Left kidney (tissue), 2 donors: ENCODE results near the gene CAPN1. TPM values are rescaled to one million over a fixed set of nuclear protein-coding genes. Genes with fewer than 3 reads are reported as not detected.

Experiments
- DNase-seq: peaks from one replicate; pipeline ENCODE4 v3.0.0-alpha.2; 2013
- polyA plus RNA-seq: library from polyadenylated mRNA; unstranded; fragments of 120-200 nt; gene quantifications from one replicate; pipeline ENCODE4 v1.2.1, GENCODE V29; 2013; ENCODE audit not compliant: insufficient read length

The CAPN1 gene
- polyA plus RNA-seq, 1 donor: 86.6 TPM

GRCh38 chr11:65260302-65260701 lies 78.6 kb downstream of the CAPN1 start:
- DNase-seq: no peak

- no peak for DNase-seq
These were observed 79.2 kb downstream of the CAPN1 start for GRCh38 chr11:65260756-65261590.

Other genes starting within 250 kb of the CAPN1 start
- gene GPHA2, start 246.0 kb upstream of the CAPN1 start, polyA plus RNA-seq: 2.6 TPM
- 0.88 TPM for gene MAJIN, start 209.8 kb upstream of the CAPN1 start, polyA plus RNA-seq
- 3.2 TPM for gene BATF2, start 185.0 kb upstream of the CAPN1 start, polyA plus RNA-seq
- gene ARL2, start 167.8 kb upstream of the CAPN1 start, polyA plus RNA-seq: 45.6 TPM
- 22.3 TPM for gene SNX15, start 154.5 kb upstream of the CAPN1 start, polyA plus RNA-seq
- 10.4 TPM for gene SAC3D1, start 140.7 kb upstream of the CAPN1 start, polyA plus RNA-seq
- 10.0 TPM for gene NAALADL1, start 123.4 kb upstream of the CAPN1 start, polyA plus RNA-seq
- 23.1 TPM for gene CDCA5, start 97.9 kb upstream of the CAPN1 start, polyA plus RNA-seq
- 26.0 TPM for gene ZFPL1, start 97.7 kb upstream of the CAPN1 start, polyA plus RNA-seq
- 93.3 TPM for gene VPS51, start 85.7 kb upstream of the CAPN1 start, polyA plus RNA-seq
- 63.8 TPM for gene TM7SF2, start 70.1 kb upstream of the CAPN1 start, polyA plus RNA-seq
- 4.8 TPM for gene ZNHIT2, start 64.2 kb upstream of the CAPN1 start, polyA plus RNA-seq
- gene FAU, start 59.8 kb upstream of the CAPN1 start, polyA plus RNA-seq: 474 TPM
- gene MRPL49, start 59.6 kb upstream of the CAPN1 start, polyA plus RNA-seq: 52.6 TPM
- gene SYVN1, start 47.4 kb upstream of the CAPN1 start, polyA plus RNA-seq: 47.1 TPM
- not detected for gene SPDYC, start 11.7 kb upstream of the CAPN1 start, polyA plus RNA-seq
- gene POLA2, start 80.0 kb downstream of the CAPN1 start, polyA plus RNA-seq: 35.0 TPM
- 8.6 TPM for gene CDC42EP2, start 132.9 kb downstream of the CAPN1 start, polyA plus RNA-seq
- 99.3 TPM for gene DPF2, start 151.9 kb downstream of the CAPN1 start, polyA plus RNA-seq
- 0.60 TPM for gene TIGD3, start 172.8 kb downstream of the CAPN1 start, polyA plus RNA-seq
- 7.2 TPM for gene SLC25A45, start 200.7 kb downstream of the CAPN1 start, polyA plus RNA-seq
- gene FRMD8, start 204.7 kb downstream of the CAPN1 start, polyA plus RNA-seq: 18.1 TPM
- 265 TPM for gene NEAT1, start 240.9 kb downstream of the CAPN1 start, polyA plus RNA-seq